ENCODE results near the gene ANKRD63. TPM values are rescaled to one million over a fixed set of nuclear protein-coding genes. Genes with fewer than 3 reads are reported as not detected.

ANKRD63 gene
- polyA plus RNA-seq, 3 donors, result not detected

DNA sequence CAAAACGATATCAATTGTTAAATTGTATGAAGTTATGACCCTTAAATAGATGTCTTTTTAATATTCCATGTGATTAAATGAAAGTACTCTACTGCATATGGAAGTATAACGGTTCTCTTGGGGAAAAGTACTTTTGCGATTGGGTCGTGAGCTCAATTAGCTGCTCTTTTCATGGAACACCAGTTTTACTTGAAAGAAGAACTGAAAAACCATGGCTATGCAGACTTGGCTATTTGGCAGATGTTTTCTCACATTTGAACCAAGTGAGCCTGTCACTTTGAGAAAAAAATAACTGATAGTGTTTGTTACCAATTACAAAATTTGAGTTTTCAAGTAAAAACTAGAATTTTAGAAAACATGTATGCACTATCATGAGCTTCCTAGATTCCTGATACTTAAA is 34.7 kb upstream of the ANKRD63 start:
- H3K27ac ChIP-seq (ENCODE audit: low read depth, low read length), result no peak overlapping the region
- WGBS, 3 donors, result 69 to 78% (median 75%) methylated on average over 4 of the region's 4 CpGs

DNA sequence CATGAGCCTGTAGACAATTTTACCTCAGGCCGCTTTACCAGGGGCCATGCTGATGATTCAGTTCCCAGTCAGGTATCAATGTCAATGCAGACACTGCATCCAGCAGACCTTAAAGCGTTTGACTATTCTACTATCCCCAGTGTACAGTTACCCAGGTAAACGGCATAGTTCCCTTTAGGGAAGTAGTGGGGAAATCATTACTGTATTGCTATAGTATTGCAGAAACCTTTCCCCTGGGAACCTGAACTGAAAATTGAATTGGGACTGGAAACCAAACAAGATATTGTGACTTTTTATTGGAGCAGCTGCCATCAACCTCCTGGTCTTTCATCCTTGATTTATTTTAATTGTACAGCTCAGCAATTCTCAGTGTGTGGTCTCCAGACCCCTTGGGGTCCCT is 34.1 kb upstream of the ANKRD63 start:
- 62 to 88% (median 69%) methylated on average over 3 of the region's 3 CpGs for WGBS, 3 donors
- H3K27ac ChIP-seq (ENCODE audit: low read depth, low read length), result no peak overlapping the region

DNA sequence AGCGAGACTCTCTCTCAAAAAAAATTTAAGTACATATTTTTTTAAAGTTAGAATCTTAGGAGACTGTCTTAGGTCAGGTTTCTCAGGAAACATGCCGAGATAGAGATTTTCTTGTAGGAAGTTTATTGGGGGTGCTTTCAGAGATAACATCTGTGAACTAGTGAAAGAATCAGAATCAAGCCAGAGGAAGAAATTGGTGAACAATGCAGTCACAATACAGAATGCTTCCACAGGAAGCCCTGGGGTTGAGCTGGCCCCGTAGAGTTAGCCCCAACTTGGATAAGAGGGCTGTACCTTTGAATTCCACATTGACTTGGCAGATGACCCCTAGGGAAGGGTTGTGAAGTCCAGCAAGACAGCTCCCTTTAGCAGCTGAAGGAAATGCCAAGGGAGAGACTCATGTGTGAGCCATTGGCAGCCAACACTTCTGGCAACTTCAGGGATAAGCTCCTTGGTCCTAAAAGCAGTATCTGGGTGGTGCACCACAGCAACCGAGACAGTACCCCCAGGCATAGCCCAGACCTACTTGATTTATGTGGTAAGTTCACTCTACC is 31.9 kb upstream of the ANKRD63 start:
- H3K27ac ChIP-seq (ENCODE audit: low read depth, low read length), result no peak overlapping the region
- WGBS, 3 donors, result 56 to 84% (median 62%) methylated on average over 4 of the region's 4 CpGs

DNA sequence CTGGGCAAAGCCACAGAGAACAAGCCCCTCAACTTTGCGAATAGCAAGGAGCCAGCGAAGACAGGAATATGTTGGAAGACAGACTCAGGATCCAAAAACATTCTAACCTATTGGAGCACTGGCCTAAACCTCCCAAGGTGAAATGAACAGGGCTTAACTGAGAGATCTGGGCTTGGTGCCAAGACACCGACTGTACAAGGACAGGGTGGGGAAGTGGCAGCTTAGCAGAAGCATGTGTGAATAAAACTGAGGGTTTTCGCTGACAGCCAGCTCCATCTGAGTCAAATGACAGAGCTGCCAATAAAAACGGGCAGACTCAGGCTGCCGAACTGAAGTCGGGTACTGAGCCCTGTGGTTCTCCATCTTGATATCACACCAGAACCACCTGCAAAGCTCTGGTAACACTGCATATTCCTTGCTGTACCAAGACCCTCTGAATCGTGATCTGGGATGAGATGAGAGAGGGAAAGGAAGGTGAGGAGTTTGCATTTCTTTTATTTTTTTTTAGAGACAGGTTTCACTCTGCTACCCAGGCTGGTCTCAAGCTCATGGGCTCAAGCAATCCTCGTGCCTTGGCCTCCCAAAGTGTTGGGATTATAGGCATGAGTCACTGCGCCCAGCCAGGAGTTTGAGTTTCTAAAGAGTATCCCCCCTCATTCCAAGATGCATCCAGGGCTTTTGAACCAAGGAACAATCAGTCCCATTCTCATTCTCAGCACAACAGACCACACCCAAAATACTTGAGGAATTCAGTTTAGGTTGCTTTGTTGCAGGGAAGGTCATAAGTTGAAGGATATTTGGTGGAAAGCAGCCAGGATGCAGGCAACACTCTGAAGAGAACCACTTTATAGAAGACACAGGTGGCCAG is 30.9 kb upstream of the ANKRD63 start:
- 35 to 46% (median 38%) methylated on average over 10 of the region's 10 CpGs for WGBS, 3 donors
- no peak overlapping the region for H3K27ac ChIP-seq (ENCODE audit: low read depth, low read length)

DNA sequence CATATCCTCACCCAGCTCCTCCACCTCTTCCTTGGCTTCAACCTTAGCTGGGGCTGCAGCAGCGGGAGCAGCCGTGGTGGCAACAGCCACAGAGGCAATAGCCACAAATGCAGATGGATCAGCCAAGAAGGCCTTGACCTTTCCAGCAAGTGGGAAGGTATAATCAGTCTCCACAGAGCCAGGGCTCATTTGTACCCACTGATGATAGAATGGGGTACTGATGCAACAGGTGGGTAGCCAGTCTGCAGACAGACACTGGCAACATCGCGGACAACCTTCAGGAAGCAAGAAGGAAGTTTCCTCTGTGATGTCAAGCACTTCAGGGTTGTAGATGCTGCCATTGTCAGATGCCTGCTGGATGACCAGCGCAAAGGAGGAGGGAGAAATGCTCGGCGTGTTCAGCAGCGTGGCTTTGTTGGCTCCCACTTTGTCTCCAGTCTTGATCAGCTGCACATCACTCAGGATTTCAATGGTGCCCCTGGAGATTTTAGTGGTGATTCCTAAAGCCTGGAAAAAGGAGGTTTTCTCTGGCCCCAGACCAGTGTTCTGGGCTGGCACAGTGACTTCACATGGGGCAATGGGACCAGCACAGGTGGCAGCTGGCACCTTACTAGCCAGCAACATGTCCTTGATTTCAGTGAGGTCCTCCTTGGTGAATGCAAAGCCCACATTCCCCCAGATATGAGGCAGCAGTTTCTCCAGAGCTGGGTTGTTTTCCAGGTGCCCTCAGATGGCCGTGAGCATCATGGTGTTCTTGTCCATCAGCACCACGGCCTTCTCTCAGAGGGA is 29.7 kb upstream of the ANKRD63 start:
- no peak overlapping the region for H3K27ac ChIP-seq (ENCODE audit: low read depth, low read length)
- WGBS, 3 donors, result 82 to 89% (median 86%) methylated on average over 10 of the region's 10 CpGs

DNA sequence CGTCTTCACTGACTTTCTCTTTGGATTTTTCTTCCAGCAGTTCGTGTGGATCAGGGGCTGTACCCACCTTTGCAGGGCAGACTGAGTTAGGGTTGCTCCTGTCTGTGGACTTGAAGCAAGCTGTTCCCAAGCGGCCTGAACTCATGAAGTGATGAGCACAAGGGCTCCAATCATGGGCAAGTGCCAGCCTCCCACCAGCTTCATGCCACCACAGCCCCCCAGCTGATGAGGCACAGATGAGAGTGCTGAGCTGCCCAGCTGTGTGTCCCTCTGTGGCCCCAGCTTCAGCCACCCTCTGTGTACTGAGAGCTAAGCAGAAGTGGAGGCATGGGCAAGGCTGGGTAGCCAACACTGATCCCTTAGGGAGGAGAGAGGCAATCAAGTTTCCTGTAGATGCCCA is 28.1 kb upstream of the ANKRD63 start:
- H3K27ac ChIP-seq (ENCODE audit: low read depth, low read length), result no peak overlapping the region
- WGBS, 3 donors, result 67 to 71% (median 71%) methylated on average over 3 of the region's 3 CpGs

DNA sequence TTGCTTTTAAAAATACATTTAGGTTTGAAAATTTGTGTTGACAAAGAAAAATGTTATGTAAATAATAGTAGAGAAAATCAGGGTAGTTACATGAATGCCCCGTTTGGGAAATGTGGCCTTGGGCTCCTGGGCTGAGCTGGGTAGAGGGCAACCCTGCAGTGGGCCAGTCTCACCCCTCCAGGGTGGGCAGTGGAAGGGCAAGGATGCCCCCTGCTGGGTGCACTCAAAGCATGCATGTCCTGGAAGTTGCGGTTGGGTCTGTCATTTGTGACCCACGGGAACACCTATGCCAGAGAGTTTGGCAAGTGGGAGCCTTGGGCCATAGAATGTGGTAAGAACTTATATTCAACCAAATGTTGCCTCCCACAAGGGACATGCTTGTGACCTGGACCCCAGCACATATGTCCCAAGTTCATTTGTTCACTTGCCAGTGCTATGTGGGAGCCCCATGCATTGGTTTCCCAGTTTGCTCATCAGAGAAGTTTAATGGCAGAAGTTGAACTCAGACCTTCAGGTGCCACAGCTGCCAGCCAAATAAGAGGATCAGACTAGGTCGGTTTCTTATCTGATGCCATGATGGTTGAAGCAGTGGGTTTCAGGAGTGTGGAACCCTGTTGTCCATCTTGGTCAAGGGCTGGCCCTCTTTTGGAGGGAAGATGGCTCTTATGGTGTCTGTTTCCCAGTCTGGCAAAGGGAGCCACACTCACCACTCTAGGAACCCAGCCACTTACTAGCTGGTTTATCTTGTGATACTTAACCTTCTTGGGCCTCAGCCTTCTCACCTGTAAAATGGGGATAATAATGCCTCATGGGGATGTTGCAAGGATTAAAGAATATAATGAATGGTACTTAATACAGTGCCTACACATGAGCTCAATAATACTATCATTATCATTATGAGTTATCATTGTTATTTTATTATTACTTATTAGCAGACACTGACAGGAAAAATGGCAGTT is 27.4 kb upstream of the ANKRD63 start:
- 12 to 18% (median 16%) methylated on average over 4 of the region's 4 CpGs for WGBS, 3 donors
- no peak overlapping the region for H3K27ac ChIP-seq (ENCODE audit: low read depth, low read length)

DNA sequence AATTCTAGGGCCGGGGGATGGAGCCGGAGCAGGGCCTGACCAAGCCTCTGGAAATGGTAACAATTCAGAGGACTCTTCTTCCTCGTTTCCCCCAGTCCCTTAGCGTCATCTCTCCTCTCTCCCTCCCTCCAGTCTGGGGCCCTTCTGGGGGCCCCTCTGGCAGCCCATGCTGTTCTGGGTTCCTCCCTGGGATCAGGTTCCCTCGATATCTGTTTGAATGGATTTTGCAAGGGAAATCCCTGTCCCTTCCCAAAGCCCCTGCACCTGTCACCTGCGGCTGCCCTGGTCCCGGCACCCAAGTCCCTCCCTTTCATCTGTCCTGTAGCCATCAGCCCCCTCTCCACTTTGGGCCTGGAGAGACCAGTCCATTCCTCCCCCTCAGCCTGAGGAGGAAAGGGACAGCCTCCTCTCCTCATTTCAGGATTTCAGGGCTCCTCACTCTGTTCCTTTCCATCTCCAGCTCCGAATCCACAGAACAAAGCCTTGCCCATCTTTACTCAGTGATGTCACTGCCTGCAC is 26.5 kb upstream of the ANKRD63 start:
- 52 to 88% (median 70%) methylated on average over 8 of the region's 8 CpGs for WGBS, 3 donors
- no peak overlapping the region for H3K27ac ChIP-seq (ENCODE audit: low read depth, low read length)

DNA sequence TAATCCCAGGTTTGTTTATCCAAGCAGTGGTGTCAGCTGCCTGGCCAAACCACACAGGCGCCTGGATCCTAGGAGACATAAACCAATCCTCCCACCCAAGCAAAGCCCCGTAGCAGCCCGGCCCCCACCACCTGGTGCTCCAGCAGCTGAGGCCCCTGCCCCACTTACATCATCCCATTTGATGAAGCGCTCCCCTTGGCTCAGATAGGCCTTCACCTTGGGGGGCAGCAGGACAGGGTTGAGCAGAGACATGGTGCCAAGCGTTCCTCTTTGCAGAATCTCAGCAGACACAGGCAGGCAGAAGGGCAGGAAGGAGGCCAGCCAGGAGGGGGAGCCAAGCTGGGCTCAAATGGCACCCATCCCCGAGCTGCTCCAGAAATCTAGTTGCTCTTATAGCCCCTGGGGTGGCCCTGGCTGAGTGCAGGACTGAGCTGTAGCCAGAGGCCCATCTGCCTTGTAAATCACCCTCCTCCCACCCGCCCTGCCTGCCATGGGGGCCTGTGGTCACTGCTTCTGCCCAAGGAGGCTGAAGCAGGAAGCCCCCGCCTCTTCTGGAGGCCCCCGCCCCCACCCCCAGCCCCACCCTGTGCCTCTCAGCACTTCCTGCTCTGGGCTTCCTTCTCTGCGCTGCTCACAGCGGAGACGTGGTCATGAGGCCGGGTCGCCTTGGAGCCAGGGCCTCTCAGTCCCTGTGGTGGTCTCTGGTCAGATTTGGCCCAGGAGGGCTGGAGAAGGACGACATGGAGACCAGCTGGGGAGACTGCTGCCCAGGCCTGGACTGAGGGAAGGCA is 24.8 kb upstream of the ANKRD63 start, which contains the start of gene PLCB2:
Gene PLCB2, minus strand, starts transcription at position 515 of the 791 bp plus-strand sequence. Its CDS starts 263 bp downstream, at position 252.
- no peak within 1 kb of the TSS for H3K27ac ChIP-seq (ENCODE audit: low read depth, low read length)
- 29 to 58% (median 32%) methylated on average over 15 of the region's 15 CpGs for WGBS, 3 donors

DNA sequence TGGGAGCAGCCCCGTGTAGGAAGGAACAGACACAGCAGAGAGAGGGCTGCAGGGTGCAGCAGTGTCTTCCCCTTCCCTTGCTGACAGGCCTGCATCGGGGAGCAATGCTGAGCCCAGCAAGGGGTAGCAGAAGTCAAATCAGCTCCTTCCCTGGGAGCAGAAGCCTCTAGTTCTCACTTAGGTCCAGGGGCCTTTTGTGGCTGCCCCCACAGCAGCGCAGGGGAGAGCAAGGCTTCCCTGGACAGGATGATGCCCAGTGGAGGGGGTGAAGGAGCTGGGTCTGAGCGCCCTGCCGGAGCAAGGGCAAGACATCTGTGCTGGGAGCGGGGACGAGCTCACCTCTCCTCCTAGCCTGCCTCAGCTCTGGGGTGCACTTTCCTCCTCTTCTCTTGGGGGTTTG is 24.0 kb upstream of the ANKRD63 start:
- 53 to 85% (median 66%) methylated on average over 7 of the region's 7 CpGs for WGBS, 3 donors
- no peak overlapping the region for H3K27ac ChIP-seq (ENCODE audit: low read depth, low read length)

DNA sequence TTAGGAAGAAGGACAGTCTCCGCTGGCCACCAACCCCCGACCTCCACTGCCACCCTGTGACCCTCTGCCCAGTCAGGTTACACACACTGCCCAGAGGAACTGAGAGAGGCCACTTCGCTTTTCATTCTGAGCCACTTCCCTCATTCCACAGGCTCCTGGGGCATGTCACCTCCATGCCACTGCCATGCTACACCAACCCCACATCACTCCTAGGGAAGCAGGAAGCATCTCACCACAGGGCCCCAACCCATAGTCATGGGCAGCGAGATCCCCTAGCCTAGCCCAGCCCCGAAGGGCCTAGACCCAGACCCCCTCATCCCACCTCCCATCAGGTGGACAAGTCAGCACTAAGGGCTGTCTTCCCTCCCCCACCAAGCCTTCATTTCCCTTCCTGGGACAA is 23.5 kb upstream of the ANKRD63 start:
- WGBS, 3 donors, result 51 to 91% (median 55%) methylated on average over 5 of the region's 5 CpGs
- H3K27ac ChIP-seq (ENCODE audit: low read depth, low read length), result no peak overlapping the region

DNA sequence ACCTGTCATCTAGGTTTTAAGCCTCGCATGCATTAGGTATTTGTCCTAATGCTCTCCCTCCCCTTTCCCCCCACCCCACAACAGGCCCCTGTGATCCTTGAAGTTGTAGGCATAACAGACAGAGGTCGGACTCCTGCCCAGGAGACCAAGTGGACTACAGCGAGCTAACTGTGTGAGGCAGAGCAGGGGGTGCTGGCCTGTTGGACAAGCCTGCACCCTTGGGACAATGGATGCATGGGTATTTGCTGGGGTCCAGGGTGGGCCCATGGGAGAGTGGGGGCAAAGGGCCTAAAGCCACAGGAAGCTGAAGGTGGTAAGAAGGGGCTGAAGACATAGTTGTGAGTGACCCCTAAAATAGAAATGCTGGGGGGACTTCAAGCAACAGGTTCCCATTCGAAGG is 22.4 kb upstream of the ANKRD63 start:
- H3K27ac ChIP-seq (ENCODE audit: low read depth, low read length), result no peak overlapping the region
- 92 to 96% (median 92%) methylated on average over 4 of the region's 4 CpGs for WGBS, 3 donors

DNA sequence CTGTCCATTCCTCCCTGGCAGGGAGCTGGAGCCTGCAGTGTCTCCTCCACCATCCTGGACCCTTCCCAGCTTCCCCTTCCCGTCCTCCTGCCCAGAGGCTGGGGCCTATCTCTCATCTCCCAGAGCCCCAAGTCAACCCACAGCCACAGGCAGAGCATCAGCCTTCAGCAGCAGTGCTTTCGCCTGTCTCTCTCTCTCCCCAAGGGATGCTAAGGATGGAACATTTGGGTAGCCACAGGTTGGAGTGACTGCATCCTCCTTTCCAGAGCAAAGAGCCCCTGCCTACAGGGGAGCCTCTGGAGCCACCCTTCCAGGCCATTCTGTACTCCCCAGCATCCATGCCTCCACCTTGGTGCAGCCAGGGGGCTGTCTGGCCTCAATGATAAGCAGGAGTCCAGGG is 20.7 kb upstream of the ANKRD63 start:
- 77 to 88% (median 84%) methylated on average over 2 of the region's 2 CpGs for WGBS, 3 donors
- H3K27ac ChIP-seq (ENCODE audit: low read depth, low read length), result no peak overlapping the region

DNA sequence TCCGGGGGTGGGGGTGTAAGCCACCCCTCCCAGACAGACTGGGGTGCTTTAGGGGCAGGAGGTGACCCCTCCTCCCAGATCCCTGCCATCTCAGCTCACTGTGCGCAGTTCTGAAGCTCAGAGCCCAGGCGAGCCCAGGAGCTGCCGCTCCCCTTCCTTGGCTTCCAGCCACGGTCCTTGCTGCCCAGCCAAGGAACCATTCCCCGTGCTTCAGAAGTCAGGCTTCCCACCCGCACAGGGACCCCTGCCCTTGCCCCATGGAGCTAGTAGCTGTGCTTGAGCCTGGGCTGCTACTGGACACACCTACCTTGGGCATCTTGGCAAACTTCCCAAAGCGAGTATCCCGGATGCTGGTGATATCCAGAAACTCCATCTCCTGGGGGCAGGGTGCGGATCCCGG is 20.1 kb upstream of the ANKRD63 start:
- H3K27ac ChIP-seq (ENCODE audit: low read depth, low read length), result no peak overlapping the region
- WGBS, 3 donors, result 59 to 74% (median 62%) methylated on average over 11 of the region's 11 CpGs

DNA sequence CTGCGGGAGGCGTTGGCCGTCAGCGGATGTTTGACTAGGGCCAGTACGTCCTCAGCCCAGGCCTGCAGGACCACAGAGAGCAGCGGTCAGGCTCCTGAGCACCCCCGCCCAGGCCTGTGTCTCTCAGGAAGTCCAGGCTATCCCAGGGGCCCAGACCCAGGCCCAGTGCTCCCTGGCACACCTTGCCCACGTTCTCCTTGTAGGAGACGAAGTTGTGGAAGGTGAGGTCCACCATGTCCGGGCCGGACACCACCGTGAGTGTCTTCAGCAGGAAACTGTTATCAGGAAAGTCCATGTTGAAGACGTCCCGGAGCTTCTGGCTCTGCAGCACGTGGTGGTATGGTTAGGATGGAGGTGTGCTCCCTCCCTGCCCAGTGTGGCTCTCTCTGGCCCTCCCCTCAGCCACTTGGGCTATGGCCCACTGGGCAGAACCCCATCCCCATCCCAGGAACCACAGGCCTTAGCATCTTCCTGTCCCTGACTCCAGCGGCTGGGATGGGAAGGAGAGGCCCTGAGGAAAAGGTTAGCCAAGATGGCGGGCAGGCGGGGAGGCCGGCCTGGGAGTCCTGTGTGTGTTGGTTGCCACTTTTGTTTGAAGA is 19.5 kb upstream of the ANKRD63 start:
- H3K27ac ChIP-seq (ENCODE audit: low read depth, low read length), result no peak overlapping the region
- WGBS, 3 donors, result 90 to 92% (median 92%) methylated on average over 19 of the region's 19 CpGs

DNA sequence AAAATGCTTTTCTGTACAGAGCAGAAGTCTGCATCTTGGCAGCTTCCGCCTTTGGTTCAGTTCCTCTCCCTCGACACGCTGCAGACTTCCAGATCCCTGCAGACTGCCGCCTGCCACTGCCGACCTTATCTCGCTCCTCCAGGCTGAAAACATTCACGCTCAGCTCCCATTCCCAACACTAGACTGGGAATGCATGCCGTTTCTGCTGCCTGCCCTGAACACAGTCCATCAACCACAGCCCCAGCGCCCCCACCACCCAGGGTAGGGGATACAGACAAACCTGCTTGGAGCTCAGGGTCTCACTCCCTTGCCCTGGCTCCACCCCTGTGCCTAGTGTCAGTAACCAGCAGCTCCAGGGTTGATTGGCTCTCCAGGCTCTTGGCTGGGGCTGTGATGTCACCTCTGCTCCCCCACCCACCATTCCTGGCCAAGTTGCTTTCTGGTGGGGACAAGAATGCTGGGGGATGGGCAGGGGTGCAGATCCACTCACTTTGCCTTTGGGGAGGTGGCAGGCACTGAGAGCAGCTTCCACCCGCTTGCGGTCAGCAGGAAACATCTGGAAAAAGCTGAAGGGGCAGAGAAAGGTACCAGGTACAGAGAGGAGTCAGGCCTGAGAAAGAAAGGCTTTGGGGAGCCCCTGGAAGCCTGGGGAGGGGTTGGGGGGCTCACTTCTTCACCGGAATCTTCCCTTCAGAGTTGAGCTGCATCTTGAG is 18.8 kb upstream of the ANKRD63 start:
- H3K27ac ChIP-seq (ENCODE audit: low read depth, low read length), result no peak overlapping the region

More for the DNA sequence above, 18.8 kb upstream of the ANKRD63 start:
- WGBS, 3 donors, result 44 to 59% (median 48%) methylated on average over 12 of the region's 12 CpGs

Measured in adipose tissue (tissue), 3 donors.